AG04449 (cell line): ENCODE data around the gene FZD7.

Source experiments
- CTCF ChIA-PET: fragments of 350-600 bp; formaldehyde crosslinking; extraction: SDS; loops from one replicate; lab custom pipeline; 2021; ENCODE audit warnings: antibody characterized with exemption; lab: Yijun Ruan, JAX
- POLR2A ChIA-PET: fragments of 400-600, 350-600 bp; formaldehyde crosslinking; extraction: SDS; loops from one replicate; lab custom pipeline; 2020; ENCODE audit warnings: antibody characterized with exemption, inconsistent platforms; lab: Yijun Ruan, JAX
- DNase-seq: peaks from one replicate; pipeline ENCODE4 v3.0.0-alpha.2; 2010; ENCODE audit warnings: low read depth, low spot score
- H3K4me3 ChIP-seq: 2 replicates; pipeline ENCODE4 v1.5.1; 2011; ENCODE audit warnings: low read depth, mild to moderate bottlenecking, control low read depth, low read length
- TF ChIP-seq, protein P1 (sequence below): IDR thresholded peaks from one replicate; pipeline ENCODE4 v1.5.1; 2011; ENCODE audit warnings: mild to moderate bottlenecking, moderate library complexity, low read length, control low read depth, inconsistent platforms; ENCODE audit not compliant: insufficient read depth; ENCODE audit errors: missing control alignments

The FZD7 gene

DNA sequence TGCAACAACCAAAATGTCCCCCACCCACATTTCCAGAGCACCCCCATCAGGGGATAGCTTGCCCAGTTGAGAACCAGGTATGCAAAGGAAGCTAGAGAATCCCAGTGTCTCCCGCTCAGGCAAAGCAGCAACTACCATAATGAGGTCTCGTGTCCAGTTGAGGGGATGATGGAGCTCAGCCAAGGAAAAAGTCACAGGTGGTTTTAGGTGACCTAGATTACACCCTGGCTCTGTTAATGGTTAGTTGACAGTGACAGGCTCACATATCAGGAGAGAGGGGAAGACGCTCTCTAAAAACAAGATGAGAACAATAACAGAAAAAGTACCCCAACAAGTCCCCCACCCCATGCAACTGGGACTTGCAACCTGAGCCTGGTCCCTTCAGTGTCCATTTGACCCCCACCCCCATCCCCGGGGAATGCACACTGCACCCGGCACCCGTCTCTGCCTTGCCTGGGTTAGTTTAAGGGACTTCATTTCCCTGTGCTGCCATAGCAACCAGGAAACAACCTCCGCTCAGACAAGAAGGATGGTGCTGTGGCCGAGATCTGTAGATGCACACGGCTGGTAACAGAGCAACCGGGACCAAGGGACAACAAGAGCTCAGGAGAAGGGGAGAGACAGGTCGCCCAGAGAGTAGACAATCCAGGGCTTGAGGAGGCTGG, 39.2 kb downstream of the FZD7 start, which contains the start of gene KIAA2012:
KIAA2012 (plus strand) TSS at position 519 of the 665 bp plus-strand sequence. CDS start 373 bp downstream, outside the sequence.
- no peak for DNase-seq

DNA sequence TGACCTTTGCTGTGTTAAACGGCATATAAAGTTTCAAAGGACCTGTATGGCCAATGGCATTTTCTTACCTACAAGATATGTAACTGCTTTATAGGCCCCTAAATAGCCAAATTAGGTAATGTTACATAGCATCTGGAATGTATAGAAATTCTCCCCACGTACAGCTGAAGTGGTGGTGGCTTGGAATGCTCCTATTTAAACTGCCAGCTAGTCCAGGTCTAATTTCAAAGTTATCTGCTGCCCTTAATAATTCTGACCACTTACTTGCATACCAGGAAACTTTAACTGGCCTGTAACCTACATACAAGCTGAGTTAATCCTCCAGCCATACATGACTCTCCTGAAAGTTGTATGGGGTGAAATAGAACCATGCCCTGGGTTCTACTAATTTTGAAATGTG, 40.7 kb downstream of the FZD7 start:
- POLR2A ChIA-PET = no interaction called here
- DNase-seq = no peak
- H3K4me3 ChIP-seq = no peak overlapping the region
- TF ChIP-seq, protein P1, sequence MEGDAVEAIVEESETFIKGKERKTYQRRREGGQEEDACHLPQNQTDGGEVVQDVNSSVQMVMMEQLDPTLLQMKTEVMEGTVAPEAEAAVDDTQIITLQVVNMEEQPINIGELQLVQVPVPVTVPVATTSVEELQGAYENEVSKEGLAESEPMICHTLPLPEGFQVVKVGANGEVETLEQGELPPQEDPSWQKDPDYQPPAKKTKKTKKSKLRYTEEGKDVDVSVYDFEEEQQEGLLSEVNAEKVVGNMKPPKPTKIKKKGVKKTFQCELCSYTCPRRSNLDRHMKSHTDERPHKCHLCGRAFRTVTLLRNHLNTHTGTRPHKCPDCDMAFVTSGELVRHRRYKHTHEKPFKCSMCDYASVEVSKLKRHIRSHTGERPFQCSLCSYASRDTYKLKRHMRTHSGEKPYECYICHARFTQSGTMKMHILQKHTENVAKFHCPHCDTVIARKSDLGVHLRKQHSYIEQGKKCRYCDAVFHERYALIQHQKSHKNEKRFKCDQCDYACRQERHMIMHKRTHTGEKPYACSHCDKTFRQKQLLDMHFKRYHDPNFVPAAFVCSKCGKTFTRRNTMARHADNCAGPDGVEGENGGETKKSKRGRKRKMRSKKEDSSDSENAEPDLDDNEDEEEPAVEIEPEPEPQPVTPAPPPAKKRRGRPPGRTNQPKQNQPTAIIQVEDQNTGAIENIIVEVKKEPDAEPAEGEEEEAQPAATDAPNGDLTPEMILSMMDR = no peak
- CTCF ChIA-PET = interaction anchor here (0.7 to 2.7 kb wide), 3 partner anchors 10 to 385 kb away, joined by 3 to 12 read pairs (median 7); no protein-coding TSS in a partner anchor

More for the DNA sequence above, 39.2 kb downstream of the FZD7 start, which contains the start of gene KIAA2012:
- CTCF ChIA-PET = interaction anchor here (0.6 to 2.7 kb wide), 6 partner anchors 9 to 160 kb away, joined by 4 to 7 read pairs (median 6); no protein-coding TSS in a partner anchor
- POLR2A ChIA-PET = no interaction called here
- TF ChIP-seq, protein P1 = no peak
- no peak within 1 kb of the TSS for H3K4me3 ChIP-seq

DNA sequence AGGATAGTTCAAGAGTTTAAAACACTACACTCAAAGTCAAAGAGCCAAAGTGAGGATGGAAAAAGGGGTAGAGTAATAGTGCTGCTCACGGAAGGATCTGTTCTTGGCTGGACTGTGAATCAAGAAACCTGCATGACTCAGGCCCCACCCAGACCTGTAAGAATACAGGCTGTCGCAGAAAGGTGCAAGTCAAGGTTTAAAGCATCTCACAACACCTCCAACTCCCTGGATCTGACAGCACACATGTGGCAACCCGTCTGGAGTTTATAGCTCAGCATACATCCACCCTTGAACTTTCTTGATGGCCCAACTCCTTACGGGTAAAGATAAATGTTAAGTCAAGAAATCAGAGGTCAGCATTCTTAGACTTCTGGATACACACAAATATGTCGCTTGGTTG, 45.7 kb downstream of the FZD7 start:
- DNase-seq = no peak
- CTCF ChIA-PET = interaction anchor here (1.5 kb wide), 1 partner anchor 220 kb away, joined by 3 read pairs; no protein-coding TSS in a partner anchor
- POLR2A ChIA-PET = no interaction called here
- no peak overlapping the region for H3K4me3 ChIP-seq
- TF ChIP-seq, protein P1 = no peak

DNA sequence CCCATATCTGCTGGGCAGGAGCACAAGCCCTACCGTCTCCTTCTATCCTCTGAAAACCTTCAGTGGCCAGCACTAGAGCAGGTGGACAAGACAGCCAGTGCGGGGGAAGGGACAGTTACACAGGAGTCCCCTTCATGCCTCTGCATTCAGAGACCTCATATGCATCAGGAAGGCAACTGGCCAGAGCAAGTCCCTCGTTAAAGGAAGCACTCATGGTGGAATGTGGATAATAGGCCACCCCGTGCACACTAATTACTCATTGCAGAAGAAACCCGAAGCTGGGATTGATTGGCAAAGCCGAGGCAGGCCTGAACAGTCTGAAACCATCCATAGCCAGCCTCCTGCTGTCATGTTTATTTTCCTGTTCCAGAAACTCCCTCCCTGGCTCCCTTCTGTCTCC, 50.6 kb downstream of the FZD7 start:
- TF ChIP-seq, protein P1 = no peak
- ChIA-PET POLR2A (no interaction called here), CTCF (interaction anchor here (0.7 kb wide), 1 partner anchor 8 kb away, joined by 3 read pairs; no protein-coding TSS in a partner anchor)
- H3K4me3 ChIP-seq = no peak overlapping the region
- DNase-seq = no peak
